ENCODE results near the gene NLRP6. TPM values are rescaled to one million over a fixed set of nuclear protein-coding genes. Genes with fewer than 3 reads are reported as not detected.
"Not testable (repeated sequence)": the region's sequence is repeated elsewhere in the genome, so short reads cannot be mapped to it uniquely, and the experiment has no call there.

Gene NLRP6
- polyA plus RNA-seq, 3 donors from 2014 or later: 1.6 to 5.1 TPM; not detected in 1

DNA sequence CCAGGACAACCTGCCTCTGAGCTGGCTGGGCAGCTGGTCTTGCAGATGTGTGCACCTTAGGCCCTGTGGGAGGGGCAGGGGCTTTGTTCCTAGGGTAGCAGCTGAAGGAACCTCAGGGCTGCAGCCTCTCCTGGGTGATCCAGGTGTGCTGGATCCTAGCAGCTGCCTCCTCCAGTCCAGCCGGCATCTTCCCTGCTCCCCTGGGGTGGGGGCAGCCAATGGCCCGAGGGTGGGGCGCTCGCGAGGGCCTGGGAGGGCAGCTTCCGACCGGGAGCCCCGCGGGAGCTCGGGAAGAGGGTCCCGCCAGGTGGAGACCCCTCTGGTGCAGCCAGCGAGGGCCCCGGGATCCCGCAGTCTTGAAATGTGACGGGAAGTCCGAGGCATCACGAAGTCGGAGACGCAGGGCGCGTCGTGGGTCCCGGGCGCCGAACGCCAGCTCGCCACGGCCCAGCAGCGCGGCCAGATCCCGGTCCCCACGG lies 37.3 kb downstream of the NLRP6 start:
- Mint-ChIP-seq H3K4me3 (peak overlapping the region; percentile 93 to 98 (median 94)), H3K27me3 (ENCODE audit: low read depth in 3 of 3) (peaks cover 19 to 41% (median 29%) of the 10 kb centered on the region in 3 donors), H3K27ac (peak overlapping the region; percentile 94 to 99 (median 98)), H3K4me1 (peaks cover 57 to 58% of the 10 kb centered on the region in 2 donors), H3K36me3 (peaks cover 4 to 29% (median 20%) of the 10 kb centered on the region in 3 donors), H3K9me3 (no peaks in the 10 kb centered on the region)
- no peak for DNase-seq

DNA sequence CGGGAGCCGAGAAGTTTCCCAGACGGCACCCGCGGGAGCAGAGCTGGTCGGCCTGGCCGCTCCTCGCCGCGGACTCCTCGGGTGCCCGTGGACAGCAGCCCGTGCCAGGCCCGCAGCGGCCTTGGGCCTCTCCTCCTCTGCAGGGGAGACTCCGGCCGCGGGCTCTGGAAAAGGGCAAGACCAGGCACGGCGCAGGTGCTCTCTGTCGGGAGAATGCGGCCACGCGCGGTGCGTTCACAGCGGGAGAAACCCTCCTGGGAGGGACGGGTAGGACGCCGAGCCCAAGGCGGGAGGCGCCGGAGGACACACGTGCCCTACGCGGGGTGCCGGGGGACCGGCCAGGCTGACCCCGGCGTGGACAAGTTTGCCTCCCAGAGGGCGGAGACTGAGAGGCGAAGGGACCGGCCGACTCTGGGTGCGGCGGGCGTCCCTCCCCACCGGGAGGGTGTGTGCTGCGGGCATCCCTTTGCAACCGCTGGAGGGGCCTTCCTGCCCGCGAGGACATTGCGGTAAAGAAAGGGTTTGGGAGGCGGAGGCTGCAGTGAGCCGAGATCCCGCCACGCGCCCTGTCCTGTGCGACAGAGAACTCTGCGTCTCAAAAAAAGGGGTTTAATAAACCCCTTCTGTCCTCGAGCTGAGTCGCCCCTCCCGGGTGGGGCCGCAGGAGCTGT lies 38.0 kb downstream of the NLRP6 start:
- Mint-ChIP-seq H3K36me3 (peaks cover 4 to 29% (median 20%) of the 10 kb centered on the region in 3 donors), H3K9me3 (no peaks in the 10 kb centered on the region), H3K4me1 (peaks cover 61 to 62% of the 10 kb centered on the region in 2 donors), H3K4me3 (peak overlapping the region; percentile 89 to 94 (median 92)), H3K27me3 (ENCODE audit: low read depth in 3 of 3) (peaks cover 19 to 44% (median 30%) of the 10 kb centered on the region in 3 donors), H3K27ac (peak overlapping the region; percentile 93 to 99 (median 98))
- DNase-seq: peak; percentile 71 to 78 (median 72)

DNA sequence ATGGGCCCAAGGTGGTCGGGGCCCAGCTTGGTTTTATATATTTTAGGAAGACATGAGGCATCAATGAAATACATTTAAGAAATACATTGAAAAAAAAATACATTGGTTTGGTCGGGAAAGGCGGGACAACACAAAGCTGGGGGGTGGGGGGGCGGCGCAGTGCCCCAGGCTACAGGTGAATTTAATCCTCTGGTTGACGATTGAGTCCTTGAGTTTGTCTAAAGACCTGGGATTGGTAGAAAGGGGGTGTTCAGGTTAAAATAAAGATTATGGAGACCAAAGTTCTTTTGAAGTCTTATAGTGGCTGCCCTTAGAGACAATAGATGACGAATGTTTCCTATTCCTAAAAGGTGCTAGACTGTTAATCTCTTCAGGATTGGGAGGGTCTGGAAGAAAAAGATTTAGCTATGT lies 38.7 kb downstream of the NLRP6 start:
- Mint-ChIP-seq H3K27me3 (ENCODE audit: low read depth in 3 of 3) (peaks cover 19 to 42% (median 30%) of the 10 kb centered on the region in 3 donors), H3K27ac (peak overlapping the region; percentile 93 to 99 (median 98)), H3K4me1 (peaks cover 57 to 58% of the 10 kb centered on the region in 2 donors), H3K4me3 (peak overlapping the region; percentile 89 to 94 (median 92)), H3K36me3 (peaks cover 4 to 29% (median 20%) of the 10 kb centered on the region in 3 donors), H3K9me3 (no peaks in the 10 kb centered on the region)
- peak in 2 of 3 donors; percentile 51 to 63 for DNase-seq

DNA sequence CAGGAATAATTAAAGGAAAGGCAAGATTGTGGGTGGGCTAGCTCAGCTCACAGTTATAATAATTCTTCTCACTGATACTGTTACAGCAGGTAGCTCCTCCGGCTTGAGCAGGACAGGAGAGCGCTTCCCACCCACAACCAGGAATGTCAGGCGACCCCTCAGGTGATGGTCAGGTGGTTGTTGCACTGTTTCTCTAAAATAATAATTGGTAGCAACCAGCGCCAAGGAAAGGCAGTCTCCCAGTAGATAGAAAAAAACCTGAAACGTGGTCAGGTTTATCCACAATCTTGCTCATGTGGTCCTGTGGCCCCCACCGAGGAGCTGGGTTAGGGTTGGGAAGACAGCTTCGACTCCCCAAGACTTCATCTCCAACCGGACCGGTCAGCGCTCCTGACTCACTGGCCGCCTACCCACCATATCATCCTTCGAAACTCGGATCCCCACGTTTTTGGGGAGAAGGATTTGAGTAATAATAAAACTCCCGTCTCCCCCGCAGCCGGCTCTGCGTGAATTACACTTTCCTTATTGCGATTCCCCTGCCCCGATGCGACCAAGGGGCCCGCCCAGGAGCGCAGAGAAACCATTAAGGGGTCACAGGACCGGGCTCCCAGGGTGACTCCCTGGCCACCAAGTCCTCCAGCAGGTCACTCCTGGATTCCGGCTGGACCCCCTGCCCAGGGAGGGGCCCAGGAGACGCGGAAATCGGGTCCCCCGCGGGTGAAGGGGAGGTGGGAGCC lies 39.6 kb downstream of the NLRP6 start:
- Mint-ChIP-seq H3K27me3 (ENCODE audit: low read depth in 3 of 3) (peaks cover 17 to 42% (median 30%) of the 10 kb centered on the region in 3 donors), H3K4me1 (peaks cover 48 to 50% of the 10 kb centered on the region in 2 donors), H3K27ac (peak overlapping the region; percentile 93 to 99 (median 98)), H3K4me3 (peak overlapping the region; percentile 89 to 94 (median 92)), H3K36me3 (peaks cover 4 to 29% (median 20%) of the 10 kb centered on the region in 3 donors)
- peak in 1 of 3 donors; percentile 35 for DNase-seq
- not testable (repeated sequence) for H3K9me3 Mint-ChIP-seq

DNA sequence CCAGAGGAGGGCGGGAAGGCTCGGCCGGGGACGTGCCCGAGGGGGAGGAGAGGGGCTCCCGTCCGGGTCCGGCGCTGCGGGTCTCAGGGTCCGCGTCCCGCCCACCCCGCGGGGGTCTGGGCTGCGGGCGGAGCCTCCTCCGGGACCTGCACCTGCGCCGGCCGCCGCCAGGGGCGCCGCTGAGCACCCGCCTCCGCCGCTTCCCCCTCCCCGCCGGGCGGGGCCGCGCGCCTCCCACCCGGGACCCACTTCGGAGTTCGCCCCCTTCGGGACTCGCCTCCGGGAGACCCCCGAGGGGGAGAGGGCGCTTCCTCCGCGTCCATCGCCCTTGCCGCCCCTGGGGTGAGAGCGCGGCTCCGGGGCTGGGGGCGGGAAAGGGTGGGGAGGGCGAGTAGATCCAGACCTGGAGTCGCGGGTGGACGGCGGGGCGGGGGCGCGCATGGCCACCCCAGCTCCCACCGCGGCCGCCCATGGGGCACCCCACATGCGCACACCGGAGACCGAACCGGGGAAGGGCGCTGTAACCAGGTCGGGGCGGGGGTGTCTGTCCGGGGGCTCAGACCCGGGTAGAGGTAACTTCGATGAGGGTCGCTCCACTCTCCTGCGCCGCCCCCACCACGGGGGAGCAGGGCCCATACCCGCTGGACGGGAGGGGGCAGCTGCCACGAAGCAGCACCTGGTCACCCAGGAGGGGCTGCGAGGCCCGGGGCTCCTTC lies 40.4 kb downstream of the NLRP6 start:
- H3K27me3 Mint-ChIP-seq (ENCODE audit: low read depth in 3 of 3): peaks cover 17 to 41% (median 30%) of the 10 kb centered on the region in 3 donors
- peaks cover 4 to 29% (median 20%) of the 10 kb centered on the region in 3 donors for H3K36me3 Mint-ChIP-seq
- H3K27ac Mint-ChIP-seq: peak overlapping the region in 1 of 6 donors; percentile 55
- not testable (repeated sequence) for H3K9me3 Mint-ChIP-seq
- peaks cover 41 to 50% of the 10 kb centered on the region in 2 donors for H3K4me1 Mint-ChIP-seq
- peak overlapping the region in 3 of 5 donors; percentile 44 to 90 (median 89) for H3K4me3 Mint-ChIP-seq
- peak in 1 of 3 donors; percentile 44 for DNase-seq

DNA sequence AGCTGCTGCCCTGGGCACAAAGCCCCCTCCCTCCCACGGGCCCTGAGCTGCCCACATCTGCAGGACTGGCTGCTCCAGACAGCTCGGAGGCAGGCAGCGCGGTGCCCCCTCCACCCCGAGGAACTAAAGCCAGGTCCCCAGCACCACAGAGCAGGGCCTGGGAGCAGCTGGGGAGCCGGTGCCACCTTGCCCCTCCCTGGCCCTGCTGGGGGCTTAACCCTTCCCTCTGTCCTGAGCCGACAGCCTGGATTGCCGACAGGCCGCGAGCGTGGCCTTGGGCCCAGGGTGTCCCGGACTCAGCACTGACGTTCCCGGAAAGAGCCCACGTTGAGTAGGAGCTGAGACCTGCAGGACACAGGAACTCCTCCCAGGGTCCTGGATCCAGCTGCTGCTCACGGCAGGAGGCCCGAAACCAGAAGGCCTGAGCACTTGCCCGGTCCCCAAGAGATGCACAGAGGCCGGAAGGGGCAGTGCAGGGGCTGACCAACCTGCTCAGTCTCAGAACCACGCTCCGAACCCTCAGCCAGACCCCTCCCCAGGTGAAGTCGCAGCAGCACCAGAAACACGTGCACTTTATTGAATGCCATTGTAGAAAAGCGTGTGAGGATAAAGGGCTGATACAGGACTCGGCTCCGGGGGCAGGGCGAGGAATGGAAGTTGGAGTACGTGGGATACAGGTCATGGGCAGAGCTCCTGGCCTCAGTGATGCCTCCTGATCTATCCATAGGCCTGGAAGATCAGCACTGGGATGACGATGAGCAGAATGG lies 41.1 kb downstream of the NLRP6 start:
- H3K27me3 Mint-ChIP-seq (ENCODE audit: low read depth in 3 of 3): peaks cover 13 to 35% (median 29%) of the 10 kb centered on the region in 3 donors
- peaks cover 4 to 24% (median 15%) of the 10 kb centered on the region in 3 donors for H3K36me3 Mint-ChIP-seq
- peak overlapping the region; percentile 88 to 94 (median 90) for H3K4me3 Mint-ChIP-seq
- DNase-seq: peak in 1 of 3 donors; percentile 45
- H3K9me3 Mint-ChIP-seq: not testable (repeated sequence)
- H3K27ac Mint-ChIP-seq: peak overlapping the region; percentile 90 to 99 (median 96)
- H3K4me1 Mint-ChIP-seq: peaks cover 37 to 49% of the 10 kb centered on the region in 2 donors

DNA sequence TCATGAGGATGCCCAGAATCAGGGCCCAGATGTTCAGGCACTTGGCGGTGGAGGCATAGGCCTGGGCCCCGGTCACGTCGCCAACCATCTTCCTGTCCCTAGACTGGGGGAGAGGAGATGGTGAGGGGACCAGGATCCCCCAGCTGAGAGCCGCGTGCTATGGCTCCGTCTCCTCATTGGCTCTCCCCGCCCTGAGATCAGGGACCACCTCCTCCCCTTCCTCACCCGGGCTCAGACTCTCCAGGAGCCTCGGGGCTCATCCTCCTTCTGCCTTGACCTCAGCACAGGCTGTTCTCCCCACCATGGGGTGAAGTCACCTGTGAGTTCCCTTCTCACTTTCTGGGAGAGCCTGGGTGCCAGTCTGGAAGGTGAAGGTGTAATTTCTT lies 41.7 kb downstream of the NLRP6 start:
- Mint-ChIP-seq H3K27me3 (ENCODE audit: low read depth in 3 of 3) (peaks cover 11 to 34% (median 28%) of the 10 kb centered on the region in 3 donors), H3K4me3 (peak overlapping the region; percentile 88 to 94 (median 90)), H3K27ac (peak overlapping the region; percentile 90 to 99 (median 96)), H3K36me3 (peaks cover 4 to 20% (median 13%) of the 10 kb centered on the region in 3 donors), H3K4me1 (peaks cover 42 to 54% of the 10 kb centered on the region in 2 donors)
- not testable (repeated sequence) for H3K9me3 Mint-ChIP-seq, DNase-seq

DNA sequence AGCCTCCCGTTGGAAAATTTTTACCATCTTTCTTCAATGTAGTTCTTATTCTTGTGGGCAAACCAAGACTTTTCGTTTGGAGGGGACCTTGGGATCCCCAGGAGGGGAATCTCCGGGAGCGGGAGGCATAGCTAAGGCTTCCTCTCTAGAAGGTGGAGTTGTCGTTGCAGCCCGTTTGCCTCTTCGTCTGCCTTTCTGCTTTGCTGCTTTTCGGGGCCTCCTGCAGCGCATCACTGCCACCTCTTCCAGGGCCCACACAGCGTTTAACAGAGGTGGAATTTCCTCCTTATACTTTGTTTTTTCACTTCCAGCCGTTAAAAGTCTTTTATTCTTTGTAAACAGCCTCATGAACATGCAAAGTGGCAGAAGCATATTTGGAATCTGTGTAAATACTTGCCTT lies 45.9 kb downstream of the NLRP6 start:
- Mint-ChIP-seq H3K4me1 (peaks cover 64 to 72% of the 10 kb centered on the region in 2 donors), H3K36me3 (no peaks in the 10 kb centered on the region), H3K4me3 (peak overlapping the region in 1 of 5 donors; percentile 7), H3K27me3 (ENCODE audit: low read depth in 3 of 3) (peaks cover 5 to 15% (median 11%) of the 10 kb centered on the region in 3 donors), H3K9me3 (no peaks in the 10 kb centered on the region), H3K27ac (peak overlapping the region in 2 of 6 donors; percentile 17 to 65)
- no peak for DNase-seq

DNA sequence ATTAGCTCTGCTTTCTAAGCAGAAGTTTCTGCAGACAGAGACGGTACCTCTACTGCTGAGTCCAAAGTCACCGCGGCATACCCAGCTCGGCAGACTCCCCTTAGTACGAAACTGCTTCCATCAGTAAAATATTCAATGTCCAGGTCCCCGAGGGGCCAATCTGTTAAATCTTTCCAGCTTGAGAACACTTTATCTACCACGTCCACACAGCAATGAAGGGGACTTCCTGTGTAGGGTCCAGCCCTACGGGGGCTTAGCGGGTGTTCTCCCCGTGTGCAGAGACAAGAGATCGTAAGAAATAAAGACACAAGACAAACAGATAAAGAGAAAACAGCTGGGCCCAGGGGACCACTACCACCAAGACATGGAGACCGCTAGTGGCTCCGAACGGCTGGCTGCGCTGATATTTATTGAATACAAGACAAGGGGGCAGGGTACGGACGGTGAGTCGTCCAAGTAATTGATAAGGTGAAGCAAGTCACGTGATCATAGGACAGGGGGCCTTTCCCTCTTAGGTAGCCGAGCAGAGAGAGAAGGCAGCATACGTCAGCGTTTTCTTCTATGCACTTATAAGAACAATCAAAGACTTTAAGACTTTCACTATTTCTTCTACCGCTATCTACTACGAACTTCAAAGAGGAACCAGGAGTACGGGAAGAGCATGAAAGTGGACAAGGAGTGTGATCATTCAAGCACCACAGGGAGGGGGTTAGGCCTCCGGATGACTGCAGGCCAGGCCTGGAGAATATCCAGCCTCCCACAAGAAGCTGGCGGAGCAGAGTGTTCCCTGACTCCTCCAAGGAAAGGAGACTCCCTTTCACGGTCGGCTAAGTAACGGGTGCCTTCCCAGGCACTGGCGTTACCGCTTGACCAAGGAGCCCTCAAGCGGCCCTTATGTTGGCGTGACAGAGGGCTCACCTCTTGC lies 46.6 kb downstream of the NLRP6 start:
- DNase-seq, H3K36me3 Mint-ChIP-seq, H3K9me3 Mint-ChIP-seq: not testable (repeated sequence)
- Mint-ChIP-seq H3K4me1 (peaks cover 64 to 74% of the 10 kb centered on the region in 2 donors), H3K4me3 (peak overlapping the region in 3 of 5 donors; percentile 0 to 35 (median 20)), H3K27me3 (ENCODE audit: low read depth in 3 of 3) (peaks cover 7 to 13% (median 9%) of the 10 kb centered on the region in 3 donors), H3K27ac (peak overlapping the region in 2 of 6 donors; percentile 11 to 68)

DNA sequence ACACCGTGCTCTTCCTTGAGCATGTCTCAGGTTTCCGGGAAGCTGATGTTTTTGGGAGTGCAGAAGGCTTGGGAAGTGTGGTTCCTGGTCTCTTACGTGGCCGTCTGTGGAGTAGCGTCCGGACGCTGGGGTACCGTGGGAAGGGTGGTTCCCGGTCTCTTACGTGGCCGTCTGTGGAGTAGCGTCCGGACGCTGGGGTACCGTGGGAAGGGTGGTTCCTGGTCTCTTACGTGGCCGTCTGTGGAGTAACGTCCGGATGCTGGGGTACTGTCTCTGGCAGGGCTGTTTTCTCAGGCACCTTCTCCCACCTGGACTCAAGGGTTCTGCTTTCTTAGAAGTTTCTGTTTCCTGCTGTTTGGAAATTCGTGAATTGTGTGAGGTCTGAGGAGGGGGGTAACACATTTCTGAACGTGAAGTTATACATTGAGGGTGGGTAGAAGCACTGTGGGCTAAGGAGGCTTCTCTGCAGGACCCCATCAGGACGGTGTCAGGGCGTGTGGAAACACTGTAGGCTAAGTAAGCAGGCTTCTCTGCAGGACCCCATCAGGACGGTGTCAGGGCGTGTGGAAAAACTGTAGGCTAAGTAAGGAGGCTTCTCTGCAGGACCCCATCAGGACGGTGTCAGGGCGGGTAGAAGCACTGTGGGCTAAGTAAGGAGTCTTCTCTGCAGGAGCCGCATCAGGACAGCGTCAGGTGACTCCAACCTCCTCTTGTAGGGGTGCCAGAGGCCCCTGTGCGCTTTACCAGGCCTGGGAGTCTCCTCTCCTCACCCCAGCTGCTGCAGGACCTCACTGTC lies 47.8 kb downstream of the NLRP6 start:
- peaks cover 8 to 14% (median 10%) of the 10 kb centered on the region in 3 donors for H3K27me3 Mint-ChIP-seq (ENCODE audit: low read depth in 3 of 3)
- H3K4me3 Mint-ChIP-seq: peak overlapping the region; percentile 51 to 81 (median 71)
- no peaks in the 10 kb centered on the region for H3K9me3 Mint-ChIP-seq
- H3K36me3 Mint-ChIP-seq: no peaks in the 10 kb centered on the region
- peaks cover 65 to 74% of the 10 kb centered on the region in 2 donors for H3K4me1 Mint-ChIP-seq
- no peak for DNase-seq
- H3K27ac Mint-ChIP-seq: peak overlapping the region; percentile 77 to 96 (median 92)

DNA sequence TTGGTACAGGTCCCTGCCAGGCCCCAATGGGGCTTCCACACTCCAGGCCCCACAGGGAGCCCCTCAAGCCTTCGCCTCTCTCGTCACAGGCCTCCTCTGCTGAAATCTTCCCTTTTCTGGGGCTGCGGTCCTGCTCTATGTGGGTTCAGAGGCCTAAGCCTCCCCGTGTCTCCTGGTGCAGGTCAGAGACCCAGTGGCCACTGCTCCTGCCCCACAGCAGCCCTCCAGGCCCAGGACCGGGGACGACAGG lies 48.3 kb downstream of the NLRP6 start:
- no peaks in the 10 kb centered on the region for H3K36me3 Mint-ChIP-seq
- no peaks in the 10 kb centered on the region for H3K9me3 Mint-ChIP-seq
- H3K27me3 Mint-ChIP-seq (ENCODE audit: low read depth in 3 of 3): peaks cover 11 to 19% (median 14%) of the 10 kb centered on the region in 3 donors
- peaks cover 70 to 78% of the 10 kb centered on the region in 2 donors for H3K4me1 Mint-ChIP-seq
- H3K4me3 Mint-ChIP-seq: peak overlapping the region; percentile 51 to 81 (median 71)
- peak overlapping the region; percentile 77 to 96 (median 92) for H3K27ac Mint-ChIP-seq
- no peak for DNase-seq

Data from immature natural killer cell (primary cell).